NCI-H82 treated with DMSO at 0.1 percent for 48 hours (cell line): ENCODE results near the gene TNFRSF6B.

Experiments used
- DNase-seq: peaks from one replicate; lab custom pipeline; 2025; ENCODE audit not compliant: unreplicated experiment; lab: John Stamatoyannopoulos, UW

Gene TNFRSF6B

GRCh38 chr20:63695424-63696305 lies 787 bp upstream of the TNFRSF6B start:
- no peak for DNase-seq

GRCh38 chr20:63696306-63696627 lies 185 bp upstream of the TNFRSF6B start:
- no peak for DNase-seq

GRCh38 chr20:63697357-63697867 lies 960 bp downstream of the TNFRSF6B start:
- no peak for DNase-seq

- DNase-seq: no peak
Measured at GRCh38 chr20:63697868-63698545, 1.6 kb downstream of the TNFRSF6B start.

- no peak for DNase-seq
Measured at GRCh38 chr20:63698739-63699465, 2.5 kb downstream of the TNFRSF6B start.

- no peak for DNase-seq
Measured at GRCh38 chr20:63699466-63700198, 3.2 kb downstream of the TNFRSF6B start.

GRCh38 chr20:63700199-63701050 lies 4.0 kb downstream of the TNFRSF6B start:
- no peak for DNase-seq

- DNase-seq: no peak
Measured at GRCh38 chr20:63701051-63701328, 4.5 kb downstream of the TNFRSF6B start.

- no peak for DNase-seq
Measured at GRCh38 chr20:63701329-63702035, 5.0 kb downstream of the TNFRSF6B start.

- DNase-seq: no peak
Measured at GRCh38 chr20:63702036-63702665, 5.7 kb downstream of the TNFRSF6B start.

GRCh38 chr20:63702751-63703470 lies 6.5 kb downstream of the TNFRSF6B start:
- DNase-seq: no peak

GRCh38 chr20:63703471-63703975 lies 7.1 kb downstream of the TNFRSF6B start:
- no peak for DNase-seq

- DNase-seq: no peak
Measured at GRCh38 chr20:63703976-63704748, 7.7 kb downstream of the TNFRSF6B start.

GRCh38 chr20:63704749-63705117 lies 8.3 kb downstream of the TNFRSF6B start:
- no peak for DNase-seq

- no peak for DNase-seq
Measured at GRCh38 chr20:63705232-63706026, 9.0 kb downstream of the TNFRSF6B start.

- DNase-seq: no peak
Measured at GRCh38 chr20:63706027-63706695, 9.7 kb downstream of the TNFRSF6B start.
